HG02763 (cell line): ENCODE data around the gene KLHDC8B.

Experiments used
- ATAC-seq: cut with Tn5 transposase; IDR thresholded peaks from one replicate; pipeline ENCODE4 v1.9.1; 2021; ENCODE audit warnings: mild to moderate bottlenecking, moderate library complexity; ENCODE audit not compliant: unreplicated experiment

Gene KLHDC8B

DNA sequence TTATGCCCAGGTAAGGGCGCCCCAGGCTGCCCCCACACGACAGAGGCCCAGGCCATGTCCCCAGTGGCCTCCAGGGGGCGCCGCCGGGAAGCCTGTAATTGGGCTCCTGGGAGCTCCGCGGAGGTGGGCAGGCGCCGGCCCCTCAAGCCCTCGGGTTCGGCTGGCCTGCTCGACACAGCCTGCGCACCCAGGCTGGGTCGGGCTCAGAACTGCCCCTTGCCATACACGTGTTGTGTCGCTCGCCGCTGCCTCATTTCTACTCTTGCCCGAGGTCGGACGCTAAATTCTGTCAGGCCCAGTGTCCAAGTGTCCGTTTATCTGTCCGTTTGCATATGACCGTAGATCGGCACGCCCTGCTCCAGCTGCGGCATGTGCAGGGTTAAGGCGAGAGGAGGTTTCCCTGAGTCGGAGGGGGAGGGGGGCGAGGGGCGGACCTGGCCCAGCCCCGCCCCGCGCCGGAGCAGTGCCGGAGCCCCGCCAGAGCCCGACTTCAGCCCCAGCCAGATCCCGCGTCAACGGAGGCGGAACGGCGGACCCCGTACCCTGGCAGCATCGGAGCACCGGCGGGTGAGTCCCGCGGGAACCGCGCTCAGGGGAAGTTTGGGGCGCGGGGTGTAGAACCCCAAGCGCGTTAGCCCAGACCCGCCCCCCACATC lies at the start of gene KLHDC8B:
KLHDC8B (plus strand) TSS at position 480 of the 656 bp plus-strand sequence. CDS start 1,172 bp downstream, outside the sequence.
- no peak for ATAC-seq

DNA sequence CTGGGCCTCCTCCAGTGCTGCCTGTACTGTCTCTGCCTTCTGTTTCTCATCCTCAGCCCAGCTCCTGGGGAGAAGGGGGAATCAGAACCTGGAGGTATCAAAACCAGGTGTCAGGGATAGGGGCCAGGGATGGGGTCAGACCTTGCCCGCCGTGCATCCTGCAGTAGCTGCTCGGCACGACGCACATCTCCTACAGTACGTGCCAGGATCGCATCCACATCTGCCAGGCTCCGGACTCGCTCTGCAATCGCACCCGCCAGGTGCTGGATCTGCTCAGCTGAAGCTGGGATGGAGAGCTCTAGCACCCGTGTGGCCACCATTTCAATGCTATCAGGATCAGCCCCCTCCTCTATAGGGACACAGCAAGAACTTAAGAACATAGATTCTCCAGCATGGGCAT lies 49.4 kb upstream of the KLHDC8B start:
- no peak for ATAC-seq

DNA sequence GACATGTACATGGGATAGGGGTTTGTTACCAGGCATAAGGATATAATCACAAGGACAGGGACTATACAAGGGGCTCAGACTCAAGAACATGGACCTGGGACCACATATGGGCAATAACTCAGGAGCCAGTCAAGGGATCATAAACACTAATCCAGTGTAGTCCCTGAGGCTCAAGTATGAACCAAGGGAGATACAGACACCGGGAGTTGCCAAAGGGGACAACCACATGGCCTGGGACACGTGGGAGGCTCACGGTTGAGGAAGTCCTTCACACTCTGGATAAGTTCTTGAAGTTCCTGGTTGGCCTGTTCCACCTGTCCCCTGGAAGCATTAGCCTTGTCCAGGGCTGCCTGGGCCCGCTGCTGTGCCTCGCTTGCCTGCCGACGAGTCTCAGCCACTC lies 48.9 kb upstream of the KLHDC8B start:
- ATAC-seq, result no peak

DNA sequence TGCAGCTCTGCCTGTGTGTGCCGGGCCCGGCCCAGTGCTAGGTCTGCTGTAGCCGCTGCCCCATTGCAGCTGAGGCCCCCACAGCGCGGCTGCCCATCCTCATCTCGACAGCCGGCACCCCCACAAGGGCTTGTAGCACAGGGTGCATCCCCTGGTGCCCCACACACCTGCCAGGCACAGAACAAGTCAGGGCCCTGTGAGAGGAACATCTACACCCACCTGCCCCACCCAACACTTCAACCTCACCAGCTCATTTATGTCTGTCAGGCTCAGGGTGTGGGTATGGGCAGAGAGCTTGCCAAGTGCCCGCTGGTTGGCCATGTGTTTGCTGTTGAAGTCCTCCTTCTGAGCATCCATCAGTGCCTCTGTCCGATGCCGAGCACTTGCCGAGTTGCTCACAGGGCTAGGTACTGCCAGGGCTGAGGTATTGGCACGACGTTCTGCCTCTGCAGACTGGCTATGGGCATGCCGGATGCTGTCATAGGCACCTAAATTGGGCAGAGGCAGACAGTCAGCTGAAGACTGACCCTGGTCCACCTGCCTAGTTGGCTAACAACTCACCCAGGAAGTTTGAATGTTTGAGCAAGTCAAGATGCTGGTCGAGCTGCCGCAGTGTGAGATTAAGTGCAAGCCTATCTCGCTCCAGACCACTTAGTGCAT lies 48.4 kb upstream of the KLHDC8B start:
- ATAC-seq, result no peak

DNA sequence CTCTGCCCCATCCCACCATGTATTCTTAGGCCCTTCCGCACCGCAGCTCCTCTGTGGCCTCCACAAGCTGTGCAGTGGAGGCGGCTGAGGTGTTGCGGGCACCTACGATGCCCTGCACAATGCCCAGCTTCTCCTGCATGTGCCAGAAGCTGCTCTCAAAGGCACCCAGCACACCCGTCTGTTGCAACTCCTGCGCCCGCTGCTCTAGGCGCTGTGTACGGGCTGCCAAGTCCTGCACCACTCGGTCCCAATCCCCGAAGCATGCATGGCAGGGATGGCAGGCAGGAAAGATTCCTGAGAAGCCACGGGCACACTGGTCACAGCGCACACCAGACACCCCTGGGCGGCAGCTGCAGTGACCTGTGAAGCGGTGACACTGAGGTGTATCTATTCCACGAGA lies 47.7 kb upstream of the KLHDC8B start:
- no peak for ATAC-seq

DNA sequence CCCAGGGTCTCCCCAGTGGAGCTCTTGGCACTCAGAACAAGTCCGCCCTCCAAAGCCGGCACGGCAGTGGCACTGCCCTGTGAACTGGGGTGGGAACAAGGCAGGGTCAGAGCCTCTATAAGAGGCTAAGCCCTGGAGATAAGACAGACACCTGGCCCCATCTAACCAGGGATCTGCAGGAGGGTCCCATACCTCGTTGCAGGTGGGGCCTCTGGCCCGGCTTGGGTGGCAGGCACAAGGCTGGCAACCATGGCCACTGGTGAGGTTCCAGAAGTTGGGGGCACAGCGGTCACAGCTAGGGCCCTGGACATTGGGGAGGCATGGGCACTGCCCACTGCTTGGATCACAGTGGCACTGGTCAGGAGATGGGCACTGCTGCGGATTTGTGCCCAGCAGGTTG lies 47.2 kb upstream of the KLHDC8B start:
- no peak for ATAC-seq

DNA sequence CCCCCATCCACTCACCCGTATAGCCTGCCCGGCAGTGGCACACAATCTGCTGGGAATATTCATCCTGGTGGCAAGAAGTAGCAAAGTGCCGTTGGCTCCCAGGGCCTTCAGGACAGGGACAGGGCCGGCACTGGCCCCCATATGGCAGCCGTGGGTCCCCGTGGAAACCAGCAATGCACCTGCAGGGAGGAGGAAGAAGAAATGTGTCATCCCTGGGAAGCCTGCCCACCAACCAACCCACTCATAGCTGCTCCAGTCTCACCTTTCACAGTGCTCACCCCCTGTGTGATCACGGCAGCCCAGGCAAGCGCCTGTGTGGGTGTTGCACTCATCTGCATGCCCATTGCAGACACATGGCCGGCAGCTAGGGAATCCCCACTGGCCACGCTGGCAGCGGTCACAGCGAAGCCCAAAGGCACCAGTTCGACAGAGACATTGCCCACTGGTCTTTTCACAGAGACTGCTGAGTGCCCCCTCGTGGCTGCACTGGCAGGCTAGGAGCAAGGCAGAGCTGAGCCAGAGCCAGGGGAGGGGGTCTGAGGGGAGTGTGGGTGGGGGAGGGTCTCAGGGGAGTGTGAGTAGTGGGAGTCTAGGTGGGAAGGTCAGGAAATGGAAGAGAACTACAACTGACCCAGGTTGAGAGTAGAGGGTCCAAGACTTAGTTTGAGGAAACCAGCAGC lies 46.3 kb upstream of the KLHDC8B start:
- no peak for ATAC-seq

DNA sequence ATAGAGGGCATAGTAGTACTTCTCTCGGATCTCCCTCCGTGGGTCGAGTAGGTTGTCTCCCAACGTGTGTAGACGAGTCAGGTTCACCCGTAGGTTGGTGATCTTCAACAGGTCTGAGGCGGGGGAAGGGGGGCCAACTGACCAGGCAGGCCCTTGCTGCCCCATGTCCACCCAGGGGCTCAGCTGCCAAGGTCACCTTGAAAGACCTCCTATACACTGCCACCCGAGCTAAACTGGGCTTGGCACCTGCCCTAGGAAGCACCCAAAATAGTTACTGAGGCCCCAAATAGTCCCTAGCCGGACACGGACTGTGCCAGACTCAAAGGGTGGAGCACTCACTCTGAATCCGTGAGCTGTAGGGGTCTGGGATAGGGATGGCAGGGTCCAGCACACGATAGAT lies 40.4 kb upstream of the KLHDC8B start:
- no peak for ATAC-seq

DNA sequence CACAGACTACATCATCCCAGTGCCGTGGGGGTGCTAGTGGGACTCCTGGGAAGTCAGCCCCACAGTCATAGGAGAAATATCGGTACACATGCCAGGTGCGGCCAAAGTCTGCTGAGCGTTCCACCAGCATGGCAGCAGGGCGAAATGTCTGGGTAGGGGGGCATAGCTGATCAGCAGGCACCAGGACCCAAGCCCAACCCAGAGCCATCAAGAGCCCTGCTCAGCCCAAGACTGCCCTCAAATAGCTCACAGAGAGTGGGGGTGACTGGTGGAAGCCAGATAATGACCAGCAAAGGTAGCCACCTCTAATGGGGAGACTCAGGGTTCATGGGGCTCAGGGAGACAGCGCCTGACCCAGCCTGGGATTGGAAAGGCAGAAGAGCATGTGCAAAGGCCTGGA lies 39.8 kb upstream of the KLHDC8B start:
- ATAC-seq, result no peak

DNA sequence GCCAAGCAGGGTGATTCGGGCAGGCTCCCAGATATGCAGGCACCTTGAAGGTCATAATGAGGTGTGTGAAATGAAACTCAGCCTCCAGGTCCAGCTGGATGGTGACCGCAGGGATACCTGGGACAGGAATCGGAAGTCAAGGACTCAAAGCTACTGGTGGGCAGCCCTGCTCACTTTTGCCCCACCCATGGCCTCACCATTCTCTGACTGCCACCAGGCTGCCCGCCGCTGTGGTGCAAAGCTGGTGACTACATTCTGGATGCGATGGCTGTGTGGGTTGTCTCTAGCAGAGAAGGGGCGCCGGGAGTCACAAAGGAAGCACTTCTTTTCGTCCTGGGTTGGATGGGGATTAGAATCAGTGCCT lies 39.3 kb upstream of the KLHDC8B start:
- ATAC-seq, result no peak

DNA sequence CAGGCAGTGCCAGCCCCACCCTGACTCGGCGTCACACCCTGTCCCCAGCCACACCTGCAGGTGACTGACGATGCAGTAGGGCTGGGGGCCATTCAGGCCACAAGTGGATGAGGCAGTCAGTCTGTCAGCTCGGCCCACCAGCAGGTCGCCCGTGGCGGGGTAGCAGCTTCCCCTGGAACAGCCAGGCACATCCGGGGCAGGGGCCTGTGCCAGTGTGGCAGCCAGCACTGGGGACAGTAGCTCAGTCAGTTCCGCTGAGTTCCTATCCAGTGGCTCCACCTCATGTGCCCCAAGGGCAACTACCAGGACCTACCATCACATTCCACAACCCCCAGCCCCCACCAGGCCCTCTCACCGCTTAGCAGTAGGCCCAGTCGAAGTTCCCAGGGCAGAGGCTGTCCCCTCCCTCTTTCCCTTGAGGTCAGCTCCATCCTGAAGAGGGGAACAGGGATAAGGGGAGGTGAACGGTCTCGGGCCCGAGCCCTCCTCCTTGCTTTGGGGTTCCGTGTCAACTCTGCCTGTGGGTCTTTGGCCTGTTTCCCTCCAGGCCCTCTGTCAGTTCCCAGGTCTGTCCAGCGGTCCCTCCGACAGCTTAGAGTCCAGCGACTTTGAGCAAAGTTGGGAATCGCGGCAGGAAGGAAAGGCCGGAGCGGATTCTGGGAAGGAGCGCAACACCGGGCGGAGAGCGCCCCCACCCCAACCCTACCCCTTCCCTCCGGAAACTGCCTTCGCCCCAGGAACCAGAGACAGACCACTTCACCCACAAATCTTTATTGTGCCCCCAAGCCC lies 38.8 kb upstream of the KLHDC8B start, which contains the start of gene LAMB2:
LAMB2 (minus strand) TSS at position 614 of the 789 bp plus-strand sequence; CDS start at position 431, 183 bp downstream.
- ATAC-seq, result no peak

DNA sequence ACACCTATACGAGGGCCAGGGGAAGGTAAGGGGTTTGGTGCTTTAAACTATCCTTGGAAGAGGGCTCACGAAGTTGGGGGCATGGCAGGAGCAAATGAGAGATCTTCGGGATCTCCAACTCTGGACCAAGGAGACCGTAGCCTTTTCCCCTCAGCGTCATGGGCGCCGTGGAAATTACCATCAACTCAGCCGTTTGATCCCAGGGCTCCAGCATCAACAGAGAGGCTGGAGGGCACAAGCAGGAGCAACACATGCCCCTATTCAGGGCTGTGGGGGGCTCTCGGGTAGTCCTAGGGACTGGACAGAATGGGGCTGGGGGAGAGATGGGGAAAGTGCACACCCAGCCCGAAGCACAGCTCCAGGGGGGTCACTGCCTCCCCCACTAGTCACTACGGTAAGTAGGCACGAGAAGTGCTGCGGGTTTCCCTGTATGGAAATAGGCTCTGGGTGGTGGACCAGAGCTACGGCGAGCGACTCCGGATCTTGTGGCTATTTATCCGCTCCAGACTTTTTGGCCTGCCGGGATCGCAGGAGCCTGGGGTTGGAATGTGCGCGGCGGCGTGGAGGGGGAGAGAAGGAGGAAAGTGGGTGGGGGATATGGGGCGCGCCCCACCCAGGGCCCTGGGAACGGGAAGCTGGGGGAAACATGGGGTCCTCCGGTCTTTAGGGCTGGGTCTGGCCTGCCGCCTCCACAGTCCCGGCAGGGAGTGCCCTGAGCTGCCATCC lies 38.0 kb upstream of the KLHDC8B start:
- ATAC-seq, result no peak

DNA sequence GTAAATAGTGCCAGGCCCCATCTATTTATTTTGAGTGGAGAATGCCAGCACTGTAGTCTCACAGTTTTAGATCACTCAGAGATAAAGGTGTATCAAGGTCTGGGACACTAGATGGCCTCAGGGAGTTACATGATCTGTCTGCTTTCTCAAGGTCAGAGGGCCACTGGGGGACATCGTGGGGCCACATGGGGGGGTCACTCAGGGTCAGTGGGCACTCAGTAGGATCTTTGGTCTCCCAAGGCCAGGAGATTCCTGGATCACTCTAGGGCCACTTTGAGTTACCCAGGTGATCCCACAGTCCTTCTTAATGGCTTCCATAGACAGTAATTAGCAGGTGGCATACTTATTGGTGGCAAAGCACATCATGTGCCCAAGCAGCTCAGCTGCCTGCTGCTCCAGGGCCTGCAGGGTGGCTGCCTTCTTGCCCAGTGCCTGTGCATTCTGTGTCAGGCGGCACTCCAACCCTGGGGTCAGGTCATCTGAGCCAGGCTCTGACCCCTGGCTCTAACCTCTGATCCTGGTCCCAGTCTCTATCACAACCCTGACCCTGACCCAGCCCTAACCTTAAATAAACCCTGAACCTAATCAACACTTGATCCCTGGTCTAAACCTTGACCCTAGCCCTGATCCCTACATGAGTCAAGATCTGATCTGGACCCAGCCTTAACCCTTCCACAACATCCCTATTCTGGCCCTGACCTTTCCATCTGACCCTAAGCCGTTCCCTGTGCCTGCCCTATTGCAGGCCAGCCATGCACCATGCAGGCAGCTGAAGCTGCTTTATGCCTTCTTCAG lies 36.7 kb upstream of the KLHDC8B start:
- no peak for ATAC-seq

DNA sequence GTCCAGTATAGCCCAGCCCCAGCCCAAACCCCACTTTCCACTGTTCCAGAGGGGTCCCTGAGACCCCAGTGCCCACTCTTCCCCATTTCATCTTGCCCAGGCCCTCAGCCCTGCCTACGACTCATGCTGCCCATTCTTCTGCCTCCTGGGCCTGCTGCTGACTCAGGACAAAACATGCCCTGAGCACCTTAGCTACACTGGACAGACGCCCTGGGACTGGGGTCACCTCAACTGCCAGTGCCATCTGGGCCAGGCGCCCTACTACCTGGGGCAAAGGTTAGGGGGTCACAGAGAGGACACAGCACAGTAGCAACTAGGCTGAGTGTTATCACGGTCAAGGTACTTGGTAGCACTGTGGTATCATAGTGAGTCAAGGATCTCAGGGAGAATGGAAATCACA lies 35.9 kb upstream of the KLHDC8B start:
- ATAC-seq, result no peak

DNA sequence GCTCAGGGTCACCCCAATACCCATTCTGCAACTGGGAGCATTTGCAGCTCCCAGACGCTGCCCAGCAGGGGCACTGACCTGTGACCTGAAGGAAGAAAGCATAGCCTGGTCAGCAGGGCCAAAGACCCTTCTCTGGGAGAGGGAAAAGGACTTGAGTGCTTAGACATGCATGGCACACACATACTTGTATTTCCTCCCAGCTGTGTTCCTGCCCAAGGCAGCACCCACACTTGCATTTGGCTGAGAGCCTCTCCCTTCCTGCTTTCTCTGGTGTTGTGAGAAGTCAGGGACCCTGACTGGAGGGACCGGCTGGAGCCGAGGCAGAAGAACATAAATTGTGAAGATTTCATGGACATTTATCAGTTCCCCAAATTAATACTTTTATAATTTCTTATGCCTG lies 31.3 kb upstream of the KLHDC8B start:
- no peak for ATAC-seq

DNA sequence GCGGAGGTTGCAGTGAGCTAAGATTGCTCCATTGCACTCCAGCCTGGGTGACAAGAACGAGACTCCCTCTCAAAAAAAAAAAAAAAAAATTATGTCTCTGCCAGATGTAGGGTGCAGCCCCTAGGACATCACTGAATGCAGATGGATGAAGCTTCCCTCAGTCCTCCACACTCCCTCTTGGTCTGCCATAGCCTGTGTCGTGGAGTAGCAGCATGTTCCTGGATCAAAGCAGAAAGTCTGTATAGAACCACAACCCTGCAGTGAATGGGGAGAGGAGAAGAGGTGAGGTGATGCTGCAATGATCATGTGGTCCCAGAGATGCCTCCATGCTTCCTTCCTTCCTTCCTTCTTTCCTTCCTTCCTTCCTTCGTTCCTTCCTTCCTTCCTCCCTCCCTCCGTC lies 23.2 kb upstream of the KLHDC8B start:
- ATAC-seq, result no peak

DNA sequence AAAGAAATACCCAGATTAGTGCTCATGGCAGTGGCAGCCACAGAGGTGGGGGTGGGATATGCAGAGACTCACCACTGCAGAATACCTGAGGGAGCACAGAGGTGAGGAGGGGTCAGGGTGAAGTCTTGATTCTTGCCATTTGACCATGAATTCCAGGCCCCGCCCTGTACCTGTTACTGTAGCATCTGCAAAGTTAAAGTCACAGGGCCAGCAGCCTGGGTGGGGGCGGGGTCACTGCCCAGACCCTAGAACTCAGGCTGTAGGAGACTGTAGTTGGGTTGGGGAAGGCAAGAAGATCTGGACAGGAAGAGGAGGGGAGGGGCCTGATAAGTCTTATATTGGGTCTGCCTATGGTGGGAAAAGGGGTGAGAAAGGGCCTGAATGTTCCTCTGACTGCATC lies 19.8 kb upstream of the KLHDC8B start:
- no peak for ATAC-seq

DNA sequence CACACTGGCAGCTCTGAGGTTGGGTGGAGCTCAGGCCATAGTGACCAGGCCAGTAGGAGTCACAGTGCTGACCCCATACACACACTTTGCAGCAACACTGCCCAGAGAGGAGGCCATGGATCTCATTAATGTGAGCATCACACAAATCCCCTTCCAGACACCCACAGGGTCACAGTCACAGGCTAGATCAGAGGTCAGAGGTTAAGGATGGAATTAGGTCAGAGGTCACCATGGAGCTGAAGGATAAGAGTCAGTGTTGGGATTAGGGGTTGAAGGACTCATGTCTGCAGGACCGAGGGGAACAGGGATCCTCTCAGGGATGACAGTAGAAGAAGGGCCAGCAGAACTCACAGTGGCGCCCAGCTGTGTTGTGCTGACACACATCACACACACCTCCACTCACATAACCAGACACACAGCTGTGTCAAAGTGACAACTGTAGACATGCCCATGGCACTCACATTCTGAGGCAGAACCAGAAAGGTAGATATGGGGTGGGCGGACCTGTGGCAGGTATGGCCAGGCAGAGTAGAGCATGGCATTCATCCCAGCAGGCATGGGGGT lies 18.0 kb upstream of the KLHDC8B start:
- ATAC-seq, result no peak

DNA sequence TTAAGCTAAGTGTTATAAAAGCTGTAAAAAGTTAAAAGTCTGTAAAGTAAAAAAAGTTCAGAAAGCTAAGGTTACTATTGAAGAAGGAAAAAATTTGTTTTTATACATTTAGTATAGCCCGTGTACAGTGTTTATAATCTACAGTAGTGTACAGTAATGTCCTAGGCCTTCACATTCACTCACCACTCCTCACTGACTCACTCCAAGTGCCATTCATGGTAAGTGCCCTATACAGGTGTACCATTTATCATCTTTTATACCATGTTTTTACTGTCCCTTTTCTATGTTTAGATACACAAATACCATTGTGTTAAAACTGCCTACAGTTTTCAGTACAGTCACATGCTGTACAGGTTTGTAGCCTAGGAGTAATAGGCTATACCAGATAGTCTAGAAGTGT lies 14.1 kb upstream of the KLHDC8B start:
- ATAC-seq, result no peak
